Neuronal stem cell (in vitro differentiated cells): ENCODE results near the gene UPF1. TPM values are rescaled to one million over a fixed set of nuclear protein-coding genes. Genes with fewer than 3 reads are reported as not detected.
A peak's percentile ranks its signal among the peaks of the same experiment; 100 is the strongest.

Experiments used
- DNase-seq: peaks from one replicate; pipeline ENCODE4 v3.0.0-alpha.2; 2013; ENCODE audit warnings: low spot score
- H2AFZ ChIP-seq: one replicate; pipeline ENCODE4 v1.6.1; 2013; ENCODE audit warnings: mild to moderate bottlenecking, low read length, inconsistent platforms
- H2AK5ac ChIP-seq: 2 replicates; pipeline ENCODE4 v1.6.1; 2013; ENCODE audit warnings: low read depth, mild to moderate bottlenecking, inconsistent platforms, low read length, moderate library complexity, mixed read lengths
- H2BK120ac ChIP-seq: 2 replicates; pipeline ENCODE4 v1.6.1; 2013; ENCODE audit warnings: low read depth, mild to moderate bottlenecking, inconsistent platforms, low read length, moderate library complexity, mixed read lengths
- H2BK12ac ChIP-seq: one replicate; pipeline ENCODE4 v1.6.1; 2013; ENCODE audit warnings: low read length, inconsistent platforms
- H2BK15ac ChIP-seq: 2 replicates; pipeline ENCODE4 v1.6.1; 2013; ENCODE audit warnings: mild to moderate bottlenecking, low read length, inconsistent platforms, mixed read lengths
- H2BK5ac ChIP-seq: one replicate; pipeline ENCODE4 v1.6.1; 2013; ENCODE audit warnings: inconsistent platforms, mild to moderate bottlenecking, low read length, moderate library complexity
- H3K14ac ChIP-seq: one replicate; pipeline ENCODE4 v1.6.1; 2013; ENCODE audit warnings: low read length, inconsistent platforms
- H3K18ac ChIP-seq: 2 replicates; pipeline ENCODE4 v1.6.1; 2013; ENCODE audit warnings: low read length, inconsistent platforms
- H3K23ac ChIP-seq: 2 replicates; pipeline ENCODE4 v1.6.1; 2013; ENCODE audit warnings: low read depth, mild to moderate bottlenecking, mixed read lengths, low read length, inconsistent platforms; ENCODE audit not compliant: poor library complexity
- H3K27ac ChIP-seq: replicated peaks from 3 replicates; pipeline ENCODE4 v1.5.1; 2013; ENCODE audit warnings: low read length, inconsistent platforms
- H3K27me3 ChIP-seq, 3 experiments: 2 replicates each; pipeline ENCODE4 v1.6.1; 2013; ENCODE audit warnings: low read length in 3 of 3, mild to moderate bottlenecking in 2 of 3, inconsistent platforms in 1 of 3, low read depth in 1 of 3, mixed read lengths in 1 of 3, moderate library complexity in 1 of 3; ENCODE audit not compliant: control insufficient read depth in 3 of 3, insufficient read depth in 3 of 3
- H3K36me3 ChIP-seq, 2 donors: replicated peaks in 1 of 2; 2 replicates each; pipeline ENCODE4 v1.6.1; 2013; ENCODE audit warnings: low read length in 2 of 2; ENCODE audit not compliant: control insufficient read depth in 2 of 2, insufficient read depth in 2 of 2
- H3K4ac ChIP-seq: 2 replicates; pipeline ENCODE4 v1.6.1; 2013; ENCODE audit warnings: inconsistent platforms, mild to moderate bottlenecking, low read length, moderate library complexity
- H3K4me1 ChIP-seq, 2 donors: 1 replicate in 1 of 2; 2 replicates in 1 of 2; pipeline ENCODE4 v1.6.1; 2013; ENCODE audit warnings: low read length in 2 of 2, low read depth in 1 of 2; ENCODE audit not compliant: control insufficient read depth in 2 of 2, insufficient read depth in 1 of 2
- H3K4me2 ChIP-seq: one replicate; pipeline ENCODE4 v1.6.1; 2013; ENCODE audit warnings: mild to moderate bottlenecking, low read length, inconsistent platforms; ENCODE audit not compliant: insufficient read depth, poor library complexity, severe bottlenecking
- H3K4me3 ChIP-seq, 2 donors: 2 replicates each; pipeline ENCODE4 v1.5.1; 2013; ENCODE audit warnings: low read length in 2 of 2, mild to moderate bottlenecking in 2 of 2, inconsistent platforms in 1 of 2, moderate library complexity in 1 of 2
- H3K79me1 ChIP-seq: one replicate; pipeline ENCODE4 v1.6.1; 2013; ENCODE audit warnings: low read depth, mild to moderate bottlenecking, inconsistent platforms, low read length, moderate library complexity
- H3K9ac ChIP-seq: one replicate; pipeline ENCODE4 v1.6.1; 2013; ENCODE audit warnings: mild to moderate bottlenecking, low read depth, low read length, inconsistent platforms; ENCODE audit not compliant: poor library complexity
- H3K9me3 ChIP-seq, 2 donors: replicated peaks in 1 of 2; 2 replicates each; pipeline versions ENCODE3 to v1.6.1; 2013; ENCODE audit warnings: low read length in 2 of 2, mild to moderate bottlenecking in 2 of 2, inconsistent platforms in 1 of 2, low read depth in 1 of 2, mixed read lengths in 1 of 2, moderate library complexity in 1 of 2; ENCODE audit not compliant: control insufficient read depth in 2 of 2, insufficient read depth in 1 of 2
- H4K8ac ChIP-seq: one replicate; pipeline ENCODE4 v1.6.1; 2013; ENCODE audit warnings: low read depth, mild to moderate bottlenecking, inconsistent platforms, low read length, moderate library complexity
- H4K91ac ChIP-seq: one replicate; pipeline ENCODE4 v1.6.1; 2013; ENCODE audit warnings: low read length, low read depth, mild to moderate bottlenecking, inconsistent platforms; ENCODE audit not compliant: poor library complexity
- WGBS, 2 donors: extraction: QIAGEN DNeasy Blood & Tissue Kit; methylation state at CpG; one replicate each; pipeline ENCODE4 v1.1.7; 2013; ENCODE audit warnings: missing lambda C conversion rate in 2 of 2, mixed read lengths in 1 of 2; ENCODE audit not compliant: insufficient read length in 2 of 2, insufficient replicate concordance in 1 of 2; ENCODE audit errors: extremely low coverage in 2 of 2; 5-methylcytosine and 5-hydroxymethylcytosine counted together
- polyA plus RNA-seq, 2 experiments: library from polyadenylated mRNA; stranded (reverse); fragments of 200-250 nt; gene quantifications; one replicate each; pipeline ENCODE4 v1.2.3, GENCODE V29; 2013

The UPF1 gene
- 17.2 TPM for polyA plus RNA-seq (2013, experiment 1 of 2)
- 16.5 TPM for polyA plus RNA-seq (2013, experiment 2 of 2)

GRCh38 chr19:18831524-18832305 is at the start of gene UPF1:
UPF1 (plus strand) TSS chr19:18831959; CDS start chr19:18832210, 251 bp downstream.
- H3K4me3 ChIP-seq: peak within 1 kb of the TSS; percentile 81 to 99
- H3K9ac ChIP-seq: peak within 1 kb of the TSS; percentile 99
- H3K27me3 ChIP-seq: peaks cover 0 to 6% (median 0%) of the 10 kb centered on the region in 3 experiments
- H3K9me3 ChIP-seq: peaks cover 0 to 5% of the 10 kb centered on the region in 2 donors
- H2BK12ac ChIP-seq: no peak within 1 kb of the TSS
- WGBS, 2 donors: no CpG with 5 or more reads among the region's 96 CpGs
- H3K23ac ChIP-seq: peak within 1 kb of the TSS; percentile 93
- no peak within 1 kb of the TSS for H2BK15ac ChIP-seq
- peak; percentile 93 for DNase-seq
- peak within 1 kb of the TSS; percentile 85 for H4K91ac ChIP-seq
- H3K79me1 ChIP-seq: peaks cover 15% of the 10 kb centered on the region
- peak within 1 kb of the TSS; percentile 97 for H2AK5ac ChIP-seq
- peaks cover 7 to 30% of the 10 kb centered on the region in 2 donors for H3K36me3 ChIP-seq
- H2AFZ ChIP-seq: peak within 1 kb of the TSS; percentile 99
- no peak within 1 kb of the TSS for H3K4ac ChIP-seq
- peak within 1 kb of the TSS; percentile 66 for H2BK5ac ChIP-seq
- peak within 1 kb of the TSS; percentile 98 for H3K4me2 ChIP-seq
- peak within 1 kb of the TSS; percentile 98 for H3K14ac ChIP-seq
- peak within 1 kb of the TSS; percentile 61 for H2BK120ac ChIP-seq
- no peak within 1 kb of the TSS for H4K8ac ChIP-seq
- H3K4me1 ChIP-seq: peaks cover 12 to 20% of the 10 kb centered on the region in 2 donors
- peak within 1 kb of the TSS; percentile 98 for H3K18ac ChIP-seq
- H3K27ac ChIP-seq: no peak within 1 kb of the TSS

GRCh38 chr19:18782559-18783225 is 49.1 kb upstream of the UPF1 start:
- no CpG with 5 or more reads among the region's 22 CpGs for WGBS, 2 donors
- Histone ChIP-seq H3K9me3 (peaks cover 0 to 11% of the 10 kb centered on the region in 2 donors), H3K27me3 (peaks cover 14 to 66% (median 37%) of the 10 kb centered on the region in 3 experiments), H2BK120ac (no peak overlapping the region), H2BK15ac (no peak overlapping the region), H3K79me1 (no peaks in the 10 kb centered on the region), H3K18ac (peak overlapping the region; percentile 13), H2AK5ac (peak overlapping the region; percentile 78), H3K4me3 (no peak overlapping the region), H3K23ac (no peak overlapping the region), H2AFZ (no peak overlapping the region), H3K4me1 (peaks cover 5 to 10% of the 10 kb centered on the region in 2 donors), H3K9ac (no peak overlapping the region), H4K8ac (no peak overlapping the region), H2BK5ac (no peak overlapping the region), H3K36me3 (no peaks in the 10 kb centered on the region), H2BK12ac (no peak overlapping the region), H3K4ac (no peak overlapping the region), H3K4me2 (no peak overlapping the region), H3K14ac (no peak overlapping the region), H4K91ac (no peak overlapping the region), H3K27ac (no peak overlapping the region)
- DNase-seq: no peak

GRCh38 chr19:18783958-18784785 is 47.6 kb upstream of the UPF1 start:
- no CpG with 5 or more reads among the region's 19 CpGs for WGBS, 2 donors
- H4K8ac ChIP-seq: no peak overlapping the region

More at GRCh38 chr19:18783958-18784785, 47.6 kb upstream of the UPF1 start:
- no peak overlapping the region for H3K4ac ChIP-seq
- H3K4me2 ChIP-seq: no peak overlapping the region
- no peak overlapping the region for H2BK120ac ChIP-seq
- no peak overlapping the region for H3K23ac ChIP-seq
- H3K9me3 ChIP-seq: peaks cover 0 to 14% of the 10 kb centered on the region in 2 donors
- no peak overlapping the region for H3K14ac ChIP-seq
- no peak overlapping the region for H2BK5ac ChIP-seq
- H2AK5ac ChIP-seq: no peak overlapping the region
- H3K36me3 ChIP-seq: no peaks in the 10 kb centered on the region
- H2BK15ac ChIP-seq: no peak overlapping the region
- no peak for DNase-seq
- no peak overlapping the region for H3K27ac ChIP-seq
- no peak overlapping the region for H3K4me3 ChIP-seq
- no peak overlapping the region for H3K9ac ChIP-seq
- H3K79me1 ChIP-seq: no peaks in the 10 kb centered on the region
- no peak overlapping the region for H3K18ac ChIP-seq
- no peak overlapping the region for H2AFZ ChIP-seq
- peak overlapping the region; percentile 2 for H2BK12ac ChIP-seq
- peaks cover 26 to 66% (median 51%) of the 10 kb centered on the region in 3 experiments for H3K27me3 ChIP-seq
- H4K91ac ChIP-seq: no peak overlapping the region
- peaks cover 5 to 12% of the 10 kb centered on the region in 2 donors for H3K4me1 ChIP-seq
